ENCODE measurements around the gene RCVRN. TPM values are rescaled to one million over a fixed set of nuclear protein-coding genes. Genes with fewer than 3 reads are reported as not detected.
"Not testable (repeated sequence)": the region's sequence is repeated elsewhere in the genome, so short reads cannot be mapped to it uniquely, and the experiment has no call there.

RCVRN gene
- polyA plus RNA-seq, 3 donors from 2014 or later = not detected

GRCh38 chr17:9932491-9932890, 27.4 kb upstream of the RCVRN start:
- DNase-seq = no peak
- H3K27ac Mint-ChIP-seq = peak overlapping the region in 3 of 6 donors; percentile 40 to 65 (median 53)
- peaks cover 2 to 3% (median 2%) of the 10 kb centered on the region in 3 donors for H3K27me3 Mint-ChIP-seq (ENCODE audit: low read depth in 3 of 3)
- H3K36me3 Mint-ChIP-seq = peaks cover 8 to 28% (median 13%) of the 10 kb centered on the region in 3 donors
- H3K4me1 Mint-ChIP-seq = no peaks in the 10 kb centered on the region
- no peak overlapping the region for H3K4me3 Mint-ChIP-seq
- H3K9me3 Mint-ChIP-seq = no peaks in the 10 kb centered on the region

GRCh38 chr17:9931144-9931741, 26.2 kb upstream of the RCVRN start:
- Mint-ChIP-seq H3K27me3 (ENCODE audit: low read depth in 3 of 3) (peaks cover 2 to 3% (median 2%) of the 10 kb centered on the region in 3 donors), H3K9me3 (no peaks in the 10 kb centered on the region), H3K4me3 (no peak overlapping the region), H3K36me3 (peaks cover 8 to 18% (median 13%) of the 10 kb centered on the region in 3 donors), H3K4me1 (no peaks in the 10 kb centered on the region), H3K27ac (no peak overlapping the region)
- DNase-seq = no peak

- H3K4me3 Mint-ChIP-seq = no peak overlapping the region
- peak overlapping the region in 1 of 6 donors; percentile 45 for H3K27ac Mint-ChIP-seq
- H3K36me3 Mint-ChIP-seq = peaks cover 9 to 23% (median 10%) of the 10 kb centered on the region in 3 donors
- H3K27me3 Mint-ChIP-seq (ENCODE audit: low read depth in 3 of 3) = peaks cover 2 to 10% (median 5%) of the 10 kb centered on the region in 3 donors
- no peak for DNase-seq
- H3K4me1 Mint-ChIP-seq = peaks cover 1 to 2% of the 10 kb centered on the region in 2 donors
- H3K9me3 Mint-ChIP-seq = no peaks in the 10 kb centered on the region
Observed at GRCh38 chr17:9929871-9930270, 24.8 kb upstream of the RCVRN start.

GRCh38 chr17:9928601-9929333, 23.7 kb upstream of the RCVRN start:
- no peaks in the 10 kb centered on the region for H3K9me3 Mint-ChIP-seq
- DNase-seq = no peak
- no peak overlapping the region for H3K4me3 Mint-ChIP-seq
- peaks cover 10 to 26% (median 11%) of the 10 kb centered on the region in 3 donors for H3K36me3 Mint-ChIP-seq
- H3K27me3 Mint-ChIP-seq (ENCODE audit: low read depth in 3 of 3) = peaks cover 2 to 11% (median 9%) of the 10 kb centered on the region in 3 donors
- peaks cover 3 to 7% of the 10 kb centered on the region in 2 donors for H3K4me1 Mint-ChIP-seq
- peak overlapping the region in 1 of 6 donors; percentile 6 for H3K27ac Mint-ChIP-seq

DNA sequence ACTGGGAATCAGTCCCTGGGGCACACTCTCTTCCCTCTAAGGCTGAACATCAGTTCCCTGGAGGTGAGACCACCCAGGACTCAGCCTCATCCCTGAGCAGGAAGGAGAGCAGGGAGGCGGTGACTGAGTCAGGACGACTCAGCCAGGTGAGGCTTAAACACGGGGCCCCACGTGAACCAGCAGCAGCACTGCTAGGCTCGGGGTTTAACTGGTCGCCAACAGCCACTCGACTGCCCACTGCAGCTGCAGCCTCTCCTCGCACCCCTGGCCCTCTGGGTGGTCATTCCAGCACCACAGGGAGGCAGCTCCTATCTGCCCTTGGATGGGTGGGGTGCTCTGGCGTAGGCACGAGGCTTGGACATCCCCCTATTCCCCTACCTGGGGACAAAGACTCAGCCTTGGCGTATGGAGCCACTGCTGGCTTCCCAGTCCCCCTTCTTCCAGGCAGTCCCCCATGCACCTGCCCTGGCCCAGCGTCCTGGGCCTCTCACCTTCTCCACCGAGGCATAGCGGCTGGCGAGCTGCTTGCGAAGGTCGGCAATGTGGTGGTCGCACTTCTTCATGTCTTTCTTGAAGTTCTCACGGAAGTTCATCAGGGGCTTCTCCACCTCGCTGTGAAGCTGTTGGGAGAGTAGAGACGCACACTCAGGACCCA, 21.2 kb upstream of the RCVRN start:
- Mint-ChIP-seq H3K27me3 (ENCODE audit: low read depth in 3 of 3) (peaks cover 4 to 10% (median 8%) of the 10 kb centered on the region in 3 donors), H3K27ac (peak overlapping the region in 2 of 6 donors; percentile 49 to 53), H3K36me3 (peaks cover 8 to 27% (median 12%) of the 10 kb centered on the region in 3 donors), H3K9me3 (no peaks in the 10 kb centered on the region), H3K4me3 (no peak overlapping the region), H3K4me1 (peaks cover 3 to 7% of the 10 kb centered on the region in 2 donors)
- no peak for DNase-seq

GRCh38 chr17:9925457-9925856, 20.4 kb upstream of the RCVRN start:
- no peak for DNase-seq
- peak overlapping the region in 2 of 6 donors; percentile 49 to 53 for H3K27ac Mint-ChIP-seq

GRCh38 chr17:9924735-9925191, 19.7 kb upstream of the RCVRN start:
- peak overlapping the region in 4 of 6 donors; percentile 29 to 64 (median 34) for H3K27ac Mint-ChIP-seq

More at GRCh38 chr17:9925457-9925856, 20.4 kb upstream of the RCVRN start:
- Mint-ChIP-seq H3K4me3 (no peak overlapping the region), H3K4me1 (peaks cover 3 to 7% of the 10 kb centered on the region in 2 donors), H3K36me3 (peaks cover 13 to 32% (median 13%) of the 10 kb centered on the region in 3 donors), H3K27me3 (ENCODE audit: low read depth in 3 of 3) (peaks cover 3 to 10% (median 8%) of the 10 kb centered on the region in 3 donors), H3K9me3 (no peaks in the 10 kb centered on the region)

DNA sequence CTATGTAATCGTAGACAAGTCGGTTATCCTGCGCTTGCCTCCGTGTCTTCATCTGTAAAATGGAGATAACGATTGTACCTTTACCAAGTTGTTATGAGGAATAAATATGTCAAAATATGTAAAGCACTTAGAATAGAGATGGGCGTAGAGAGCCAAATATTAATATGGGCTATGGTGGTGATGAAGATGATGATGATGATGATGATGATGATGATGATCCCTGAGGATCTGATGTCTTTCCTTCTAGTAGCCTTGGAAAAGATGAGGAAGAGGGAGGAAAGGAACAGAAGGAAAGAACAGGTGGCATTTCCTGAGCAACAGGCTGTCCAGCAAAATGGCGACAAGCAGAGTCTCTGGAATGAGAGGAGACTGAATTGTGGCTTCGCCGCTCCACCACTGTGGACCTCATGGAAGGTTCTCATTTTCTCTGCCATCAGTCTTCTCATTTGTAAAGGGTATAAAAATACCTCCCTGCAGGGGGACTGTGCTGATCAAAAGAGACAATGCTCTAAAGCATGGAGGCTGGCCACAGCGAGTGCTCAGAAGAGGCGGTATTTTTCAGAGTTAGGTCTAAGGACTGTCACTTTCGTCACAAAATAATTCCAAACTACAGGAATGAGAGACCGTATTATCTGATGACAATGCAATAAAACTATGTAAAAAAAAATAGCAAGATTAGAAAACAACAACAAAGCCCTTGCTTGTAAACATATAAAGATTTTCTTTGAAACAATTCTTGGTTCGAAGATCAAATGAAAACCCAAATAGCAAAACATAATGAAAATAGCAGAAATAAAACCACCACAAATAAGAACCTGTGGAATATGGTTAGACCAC, 17.2 kb upstream of the RCVRN start:
- no peak overlapping the region for H3K4me3 Mint-ChIP-seq
- H3K27ac Mint-ChIP-seq = peak overlapping the region in 1 of 6 donors; percentile 8
- H3K27me3 Mint-ChIP-seq (ENCODE audit: low read depth in 3 of 3) = peaks cover 6 to 15% (median 9%) of the 10 kb centered on the region in 3 donors
- DNase-seq = no peak
- no peaks in the 10 kb centered on the region for H3K9me3 Mint-ChIP-seq
- peaks cover 13 to 53% (median 29%) of the 10 kb centered on the region in 3 donors for H3K36me3 Mint-ChIP-seq
- peaks cover 3 to 7% of the 10 kb centered on the region in 2 donors for H3K4me1 Mint-ChIP-seq

More at GRCh38 chr17:9924735-9925191, 19.7 kb upstream of the RCVRN start:
- no peaks in the 10 kb centered on the region for H3K9me3 Mint-ChIP-seq
- H3K36me3 Mint-ChIP-seq = peaks cover 13 to 32% (median 19%) of the 10 kb centered on the region in 3 donors
- H3K4me1 Mint-ChIP-seq = peaks cover 3 to 7% of the 10 kb centered on the region in 2 donors
- H3K27me3 Mint-ChIP-seq (ENCODE audit: low read depth in 3 of 3) = peaks cover 4 to 10% (median 8%) of the 10 kb centered on the region in 3 donors
- DNase-seq = peak; percentile 39 to 57 (median 53)
- no peak overlapping the region for H3K4me3 Mint-ChIP-seq

DNA sequence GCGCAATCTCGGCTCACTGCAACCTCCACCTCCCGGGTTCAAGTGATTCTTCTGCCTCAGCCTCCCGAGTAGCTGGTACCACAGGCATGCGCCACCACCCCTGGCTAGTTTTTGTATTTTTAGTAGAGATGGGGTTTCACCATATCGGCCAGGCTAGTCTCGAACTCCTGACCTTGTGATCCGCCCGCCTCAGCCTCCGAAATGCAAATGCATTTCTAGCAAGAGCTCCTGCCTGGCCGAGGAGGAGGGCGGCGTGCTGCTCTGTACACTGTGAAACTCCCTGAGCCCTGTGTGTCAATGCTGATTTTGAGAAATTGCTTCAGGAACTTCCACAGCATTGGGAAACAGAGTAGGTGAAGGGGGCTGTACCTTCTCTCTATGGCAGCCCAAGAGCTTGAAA, 16.1 kb upstream of the RCVRN start:
- H3K4me1 Mint-ChIP-seq, H3K4me3 Mint-ChIP-seq, DNase-seq, H3K27ac Mint-ChIP-seq, H3K9me3 Mint-ChIP-seq: not testable (repeated sequence)
- peaks cover 18 to 57% (median 29%) of the 10 kb centered on the region in 3 donors for H3K36me3 Mint-ChIP-seq
- peaks cover 9 to 15% (median 10%) of the 10 kb centered on the region in 3 donors for H3K27me3 Mint-ChIP-seq (ENCODE audit: low read depth in 3 of 3)

GRCh38 chr17:9918804-9919352, 13.8 kb upstream of the RCVRN start:
- Mint-ChIP-seq H3K27ac (peak overlapping the region in 2 of 6 donors; percentile 14 to 19), H3K27me3 (ENCODE audit: low read depth in 3 of 3) (peaks cover 3 to 13% (median 10%) of the 10 kb centered on the region in 3 donors), H3K4me1 (no peaks in the 10 kb centered on the region), H3K4me3 (no peak overlapping the region), H3K9me3 (no peaks in the 10 kb centered on the region), H3K36me3 (peaks cover 25 to 64% (median 33%) of the 10 kb centered on the region in 3 donors)
- DNase-seq = no peak

GRCh38 chr17:9918352-9918751, 13.3 kb upstream of the RCVRN start:
- DNase-seq = no peak
- H3K4me1 Mint-ChIP-seq = no peaks in the 10 kb centered on the region
- H3K9me3 Mint-ChIP-seq = no peaks in the 10 kb centered on the region
- peaks cover 25 to 66% (median 30%) of the 10 kb centered on the region in 3 donors for H3K36me3 Mint-ChIP-seq
- peaks cover 3 to 13% (median 10%) of the 10 kb centered on the region in 3 donors for H3K27me3 Mint-ChIP-seq (ENCODE audit: low read depth in 3 of 3)
- no peak overlapping the region for H3K27ac Mint-ChIP-seq
- H3K4me3 Mint-ChIP-seq = no peak overlapping the region

DNA sequence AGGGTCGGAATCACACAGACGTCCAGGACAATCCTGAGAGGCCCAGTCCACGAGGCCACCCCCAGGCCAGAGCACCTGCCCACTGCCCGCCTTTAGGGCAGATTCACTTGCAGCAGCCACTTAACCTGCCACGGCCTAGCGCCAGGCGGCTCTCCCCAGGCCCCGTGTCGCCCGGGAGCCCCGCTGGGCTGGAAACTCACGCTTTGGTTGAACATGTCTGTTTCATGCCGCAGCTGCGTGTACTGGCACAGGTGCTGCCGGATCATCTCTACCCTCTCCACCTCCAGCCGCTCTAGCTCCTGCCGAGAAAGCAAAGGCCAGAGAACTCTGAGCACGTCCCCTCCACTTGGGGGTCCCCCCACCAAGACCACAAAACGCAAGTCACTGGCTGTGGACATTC, 12.7 kb upstream of the RCVRN start:
- Mint-ChIP-seq H3K9me3 (no peaks in the 10 kb centered on the region), H3K4me1 (no peaks in the 10 kb centered on the region), H3K27ac (no peak overlapping the region), H3K27me3 (ENCODE audit: low read depth in 3 of 3) (peaks cover 3 to 13% (median 10%) of the 10 kb centered on the region in 3 donors), H3K36me3 (peaks cover 26 to 64% (median 27%) of the 10 kb centered on the region in 3 donors), H3K4me3 (no peak overlapping the region)
- DNase-seq = no peak
